GM23248 (cell line): ENCODE results near the gene MOSPD3.

Experiments used
- EZH2 ChIP-seq: fragments of 200-600 bp; sonication (generic); IDR thresholded peaks from 2 replicates; pipeline ENCODE4 v1.6.1; 2018; ENCODE audit warnings: antibody characterized with exemption, mild to moderate bottlenecking; ENCODE audit not compliant: insufficient read depth, poor library complexity, severe bottlenecking
- EZH2phosphoT487 ChIP-seq: fragments of 200-600 bp; sonication (generic); IDR thresholded peaks from 2 replicates; pipeline ENCODE4 v1.6.1; 2018; ENCODE audit warnings: antibody characterized with exemption, moderate library complexity, mild to moderate bottlenecking, low read depth; ENCODE audit not compliant: insufficient read depth

- no peak for TF ChIP-seq EZH2phosphoT487
- TF ChIP-seq EZH2, result no peak
These were observed 2.4 kb upstream of the MOSPD3 start for GRCh38 chr7:100609958-100610357.
